A549 (cell line): ENCODE results near the gene MAP3K19. TPM values are rescaled to one million over a fixed set of nuclear protein-coding genes. Genes with fewer than 3 reads are reported as not detected.
"Not testable (repeated sequence)": the region's sequence is repeated elsewhere in the genome, so short reads cannot be mapped to it uniquely, and the experiment has no call there.

ENCODE experiments used
- ATAC-seq, 2 experiments: fragments of 200-7000 bp in 1 of 2; fragments of >200 bp in 1 of 2; cut with Nextera tagmentation in 1 of 2; cut with Tn5 transposase in 1 of 2; 3 replicates each; pipeline versions ENCODE4 v1.8.0 to v1.9.1; 2018 to 2020; ENCODE audit warnings: mild to moderate bottlenecking in 1 of 2, moderate library complexity in 1 of 2
- CTCF ChIA-PET: fragments of 300-600 bp; sonication (Branson Sonifier 250); formaldehyde crosslinking; extraction: SDS; loops from one replicate; lab custom pipeline; 2021; ENCODE audit warnings: antibody characterized with exemption, inconsistent platforms; lab: Yijun Ruan, JAX
- POLR2A ChIA-PET: fragments of 350-600 bp; formaldehyde crosslinking; extraction: SDS; loops from one replicate; lab custom pipeline; 2021; ENCODE audit warnings: antibody characterized with exemption, inconsistent platforms; lab: Yijun Ruan, JAX
- DNase-seq, 2 experiments: peaks; one replicate each; pipeline versions ENCODE4 v3.0.0 to v3.0.0-alpha.2; 2011 to 2016; ENCODE audit warnings: low read depth in 1 of 2, low spot score in 1 of 2
- FAIRE-seq: peaks from 2 replicates; lab custom pipeline; 2011; peaks lifted over from hg19 to GRCh38; lab: Jason Lieb, UNC
- H3K27ac ChIP-seq, 2 experiments: fragments of >200 bp; sonication (Bioruptor Twin); formaldehyde crosslinking; 3 replicates each; pipeline ENCODE4 v1.5.1; 2016 to 2017
- H3K4me1 ChIP-seq: fragments of >200 bp; sonication (Bioruptor Twin); formaldehyde crosslinking; 3 replicates; pipeline ENCODE4 v1.6.1; 2016
- H3K4me2 ChIP-seq: fragments of >200 bp; sonication (Bioruptor Twin); formaldehyde crosslinking; 3 replicates; pipeline ENCODE4 v1.6.1; 2016
- H3K4me3 ChIP-seq: fragments of >200 bp; sonication (Bioruptor Twin); formaldehyde crosslinking; 3 replicates; pipeline ENCODE4 v1.5.1; 2016
- H3K9me3 ChIP-seq: fragments of >200 bp; sonication (Bioruptor Twin); formaldehyde crosslinking; 3 replicates; pipeline ENCODE4 v1.6.1; 2016
- CEBPB ChIP-seq, 2 experiments: fragments of >200 bp in 1 of 2; sonication (Bioruptor Twin) in 1 of 2; formaldehyde crosslinking in 1 of 2; IDR thresholded peaks; 2 replicates each; pipeline ENCODE4 v1.6.1; 2012 to 2016
- EHMT2 ChIP-seq: fragments of 200-600 bp; sonication (generic); IDR thresholded peaks from 2 replicates; pipeline ENCODE4 v1.6.1; 2016; ENCODE audit warnings: antibody characterized with exemption, low read depth, mild to moderate bottlenecking, moderate library complexity
- EP300 ChIP-seq, 2 experiments: fragments of >200 bp; sonication (Bioruptor Twin); formaldehyde crosslinking; IDR thresholded peaks; 2 replicates in 1 of 2; 3 replicates in 1 of 2; pipeline ENCODE4 v1.6.1; 2016 to 2017
- FOSB ChIP-seq: fragments of 250-450 bp; sonication (Bioruptor Pico); IDR thresholded peaks from 2 replicates; pipeline ENCODE4 v1.5.0; 2020; ENCODE audit warnings: mild to moderate bottlenecking, moderate library complexity
- HOXA7 ChIP-seq: fragments of 250-450 bp; sonication (Bioruptor Pico); IDR thresholded peaks from 2 replicates; pipeline ENCODE4 v1.5.0; 2020; ENCODE audit warnings: mild to moderate bottlenecking, moderate library complexity
- JUNB ChIP-seq: fragments of >200 bp; sonication (Bioruptor Twin); formaldehyde crosslinking; IDR thresholded peaks from 2 replicates; pipeline ENCODE4 v1.6.1; 2016
- MAZ ChIP-seq: fragments of 150-350 bp; IDR thresholded peaks from 2 replicates; pipeline ENCODE4 v1.6.1; 2014; ENCODE audit warnings: antibody characterized with exemption, low read depth, low read length, borderline replicate concordance
- NFE2L2 ChIP-seq: fragments of 150-350 bp; conservative IDR thresholded peaks from 2 replicates; pipeline ENCODE4 v1.6.1; 2014; ENCODE audit warnings: low read length
- POLR2AphosphoS2 ChIP-seq: conservative IDR thresholded peaks from 2 replicates; pipeline ENCODE4 v1.6.1; 2012; ENCODE audit warnings: low read length, improper control_type of control experiment, inconsistent platforms
- RARB ChIP-seq: fragments of 250-450 bp; sonication (Bioruptor Pico); IDR thresholded peaks from 2 replicates; pipeline ENCODE4 v1.8.0; 2021; ENCODE audit warnings: mild to moderate bottlenecking, moderate library complexity
- RFX5 ChIP-seq: fragments of 450-650 bp; IDR thresholded peaks from 2 replicates; pipeline ENCODE4 v1.7.1; 2014; ENCODE audit warnings: antibody characterized with exemption, mild to moderate bottlenecking, moderate library complexity
- SREBF2 ChIP-seq: fragments of 450-650 bp; IDR thresholded peaks from 2 replicates; pipeline ENCODE4 v1.6.1; 2014; ENCODE audit warnings: mild to moderate bottlenecking, moderate library complexity
- ZC3H11A ChIP-seq: fragments of 450-650 bp; IDR thresholded peaks from 2 replicates; pipeline ENCODE4 v1.6.1; 2014; ENCODE audit warnings: antibody characterized with exemption, mild to moderate bottlenecking
- ZNF302 ChIP-seq: fragments of 250-450 bp; sonication (Bioruptor Pico); IDR thresholded peaks from 2 replicates; pipeline ENCODE4 v1.9.0; 2021; ENCODE audit warnings: inconsistent platforms, mild to moderate bottlenecking, moderate library complexity
- ZSCAN20 ChIP-seq: fragments of 250-450 bp; sonication (Bioruptor Pico); IDR thresholded peaks from 2 replicates; pipeline ENCODE4 v1.8.0; 2022; ENCODE audit warnings: mild to moderate bottlenecking, moderate library complexity
- WGBS: methylation state at CpG from one replicate; pipeline ENCODE4 v1.1.6; 2017; ENCODE audit errors: missing lambda C conversion rate; 5-methylcytosine and 5-hydroxymethylcytosine counted together
- polyA plus RNA-seq, 4 experiments: library from polyadenylated mRNA; depleted of rRNA in 3 of 4; stranded (reverse); fragments of >200 nt; fragmentation: RNase III in 1 of 4; extraction: RNeasy Plus Mini Kit Qiagen cat#74134 plus additional on column Dnase treatment in 1 of 4; gene quantifications; 2 replicates in 3 of 4; 3 replicates in 1 of 4; pipeline ENCODE4 v1.2.3, GENCODE V29; 2011 to 2017
- TF ChIP-seq, protein P1 (sequence below): IDR thresholded peaks from 2 replicates; pipeline ENCODE4 v1.6.1; 2012
- TF ChIP-seq, protein P2 (sequence below): fragments of 250-450 bp; sonication (Bioruptor Pico); IDR thresholded peaks from 2 replicates; pipeline ENCODE4 v1.5.0; 2020; ENCODE audit warnings: low read depth, mild to moderate bottlenecking, moderate library complexity
- TF ChIP-seq, protein P3 (sequence below): fragments of >200 bp; sonication (Bioruptor Twin); formaldehyde crosslinking; IDR thresholded peaks from 3 replicates; pipeline ENCODE4 v1.5.1; 2016
- TF ChIP-seq, protein P4 (sequence below): fragments of 150-350 bp; IDR thresholded peaks from 2 replicates; pipeline ENCODE4 v1.6.1; 2014; ENCODE audit warnings: low read depth, mild to moderate bottlenecking, low read length

The MAP3K19 gene
- polyA plus RNA-seq, 2 of the 4 experiments (the other 2 are of a cell fraction) = not detected

DNA sequence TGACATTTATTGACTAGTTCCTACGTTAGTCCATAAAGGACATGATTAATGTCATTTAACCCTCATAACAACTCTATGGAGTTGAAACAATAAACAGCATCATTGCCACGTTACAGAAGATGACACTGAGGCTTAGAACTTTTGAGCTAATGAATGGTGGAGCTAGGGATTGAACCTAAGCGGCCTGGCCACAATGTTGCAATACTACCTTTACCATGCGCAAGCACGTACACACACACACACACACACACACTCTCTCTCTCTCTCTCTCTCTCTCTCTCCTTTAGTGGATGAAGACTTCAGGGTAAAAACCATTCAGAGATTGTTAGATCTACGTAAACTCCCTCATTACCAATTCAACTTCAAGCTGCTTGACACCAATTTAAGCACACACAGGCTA lies 875 bp upstream of the MAP3K19 start:
- ChIA-PET POLR2A (interaction anchor here (0.8 kb wide), 1 partner anchor 467 kb away, joined by 3 read pairs; no protein-coding TSS in a partner anchor), CTCF (interaction anchor here (1.6 kb wide), 1 partner anchor 44 kb away, joined by 5 read pairs; no protein-coding TSS in a partner anchor)
- Histone ChIP-seq H3K4me2 (no peak overlapping the region), H3K27ac (no peak overlapping the region), H3K9me3 (no peaks in the 10 kb centered on the region), H3K4me1 (peaks cover under 1% of the 10 kb centered on the region; the same call in 1 of the 3 replicates), H3K4me3 (no peak overlapping the region)
- DNase-seq = no peak
- FAIRE-seq = no peak
- TF ChIP-seq FOSB (CRISPR knock-in tag) = no peak
- TF ChIP-seq EHMT2 = no peak
- TF ChIP-seq MAZ = no peak
- TF ChIP-seq POLR2AphosphoS2 = no peak
- TF ChIP-seq RFX5 = no peak
- no peak for TF ChIP-seq ZNF302
- no peak for TF ChIP-seq ZC3H11A
- no peak for TF ChIP-seq JUNB
- TF ChIP-seq, protein P1, sequence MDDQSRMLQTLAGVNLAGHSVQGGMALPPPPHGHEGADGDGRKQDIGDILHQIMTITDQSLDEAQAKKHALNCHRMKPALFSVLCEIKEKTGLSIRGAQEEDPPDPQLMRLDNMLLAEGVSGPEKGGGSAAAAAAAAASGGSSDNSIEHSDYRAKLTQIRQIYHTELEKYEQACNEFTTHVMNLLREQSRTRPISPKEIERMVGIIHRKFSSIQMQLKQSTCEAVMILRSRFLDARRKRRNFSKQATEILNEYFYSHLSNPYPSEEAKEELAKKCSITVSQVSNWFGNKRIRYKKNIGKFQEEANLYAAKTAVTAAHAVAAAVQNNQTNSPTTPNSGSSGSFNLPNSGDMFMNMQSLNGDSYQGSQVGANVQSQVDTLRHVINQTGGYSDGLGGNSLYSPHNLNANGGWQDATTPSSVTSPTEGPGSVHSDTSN = no peak
- no peak for TF ChIP-seq SREBF2
- TF ChIP-seq CEBPB (IDR thresholded peaks at IDR 0.05) = no peak
- TF ChIP-seq, protein P2, sequence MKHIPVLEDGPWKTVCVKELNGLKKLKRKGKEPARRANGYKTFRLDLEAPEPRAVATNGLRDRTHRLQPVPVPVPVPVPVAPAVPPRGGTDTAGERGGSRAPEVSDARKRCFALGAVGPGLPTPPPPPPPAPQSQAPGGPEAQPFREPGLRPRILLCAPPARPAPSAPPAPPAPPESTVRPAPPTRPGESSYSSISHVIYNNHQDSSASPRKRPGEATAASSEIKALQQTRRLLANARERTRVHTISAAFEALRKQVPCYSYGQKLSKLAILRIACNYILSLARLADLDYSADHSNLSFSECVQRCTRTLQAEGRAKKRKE (CRISPR knock-in tag) = no peak
- WGBS = 75% methylated on average over 6 of the region's 6 CpGs
- no peak for ATAC-seq

DNA sequence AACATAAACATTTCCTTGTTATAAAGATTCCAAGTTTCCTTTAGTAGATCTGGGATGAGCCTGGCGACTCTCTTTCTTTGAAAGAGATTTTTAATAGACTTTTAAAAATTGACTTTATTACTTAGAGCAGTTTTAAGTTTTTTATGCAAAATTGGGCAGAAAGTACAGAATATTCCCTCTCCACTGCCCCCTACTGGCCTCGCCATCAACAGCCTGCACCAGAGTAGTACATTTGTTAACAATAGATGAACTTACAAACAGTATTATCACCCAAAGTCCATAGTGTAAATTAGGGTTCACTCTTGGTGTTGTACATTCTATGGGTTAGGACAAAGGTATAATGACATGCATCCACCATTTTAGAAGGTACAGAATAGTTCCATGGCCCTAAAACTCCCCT lies 3.9 kb downstream of the MAP3K19 start:
- Histone ChIP-seq H3K4me1 (no peaks in the 10 kb centered on the region), H3K4me3 (no peak overlapping the region), H3K4me2 (no peak overlapping the region), H3K9me3 (no peaks in the 10 kb centered on the region), H3K27ac (no peak overlapping the region)
- ATAC-seq = peak in 1 of 2 experiments; percentile 52; a peak in 1 of 6 replicates
- CTCF ChIA-PET = no interaction called here
- FAIRE-seq = no peak
- no peak for DNase-seq
- POLR2A ChIA-PET = no interaction called here
- TF ChIP-seq ZNF302 (no peak), MAZ (no peak), RARB (no peak), HOXA7 (CRISPR knock-in tag) (no peak), RFX5 (no peak)
- TF ChIP-seq, protein P3, sequence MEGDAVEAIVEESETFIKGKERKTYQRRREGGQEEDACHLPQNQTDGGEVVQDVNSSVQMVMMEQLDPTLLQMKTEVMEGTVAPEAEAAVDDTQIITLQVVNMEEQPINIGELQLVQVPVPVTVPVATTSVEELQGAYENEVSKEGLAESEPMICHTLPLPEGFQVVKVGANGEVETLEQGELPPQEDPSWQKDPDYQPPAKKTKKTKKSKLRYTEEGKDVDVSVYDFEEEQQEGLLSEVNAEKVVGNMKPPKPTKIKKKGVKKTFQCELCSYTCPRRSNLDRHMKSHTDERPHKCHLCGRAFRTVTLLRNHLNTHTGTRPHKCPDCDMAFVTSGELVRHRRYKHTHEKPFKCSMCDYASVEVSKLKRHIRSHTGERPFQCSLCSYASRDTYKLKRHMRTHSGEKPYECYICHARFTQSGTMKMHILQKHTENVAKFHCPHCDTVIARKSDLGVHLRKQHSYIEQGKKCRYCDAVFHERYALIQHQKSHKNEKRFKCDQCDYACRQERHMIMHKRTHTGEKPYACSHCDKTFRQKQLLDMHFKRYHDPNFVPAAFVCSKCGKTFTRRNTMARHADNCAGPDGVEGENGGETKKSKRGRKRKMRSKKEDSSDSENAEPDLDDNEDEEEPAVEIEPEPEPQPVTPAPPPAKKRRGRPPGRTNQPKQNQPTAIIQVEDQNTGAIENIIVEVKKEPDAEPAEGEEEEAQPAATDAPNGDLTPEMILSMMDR = peak; percentile 37; the same call in 1 of the 3 replicates
- 43% methylated on average over 2 of the region's 2 CpGs for WGBS

DNA sequence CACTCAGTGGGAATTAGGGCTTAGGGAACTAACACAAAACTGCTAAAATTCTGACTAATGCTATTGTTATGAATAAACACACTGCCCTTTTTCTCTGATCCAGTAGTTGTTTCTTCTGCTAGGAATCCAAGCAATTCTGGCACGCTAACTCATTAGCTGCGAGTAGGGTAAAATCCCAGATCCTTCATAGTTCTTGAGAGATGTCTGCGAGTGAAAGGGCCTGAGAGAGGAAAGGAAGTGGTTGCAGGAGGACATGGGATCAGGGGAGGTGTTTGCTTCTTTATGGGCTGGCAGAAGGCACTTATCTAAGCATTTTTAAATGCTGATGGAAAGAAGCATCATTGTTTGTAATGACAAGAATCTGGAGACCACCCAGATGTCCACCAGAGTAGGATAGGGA lies 9.4 kb downstream of the MAP3K19 start:
- POLR2A ChIA-PET = no interaction called here
- ATAC-seq (no peak), DNase-seq (no peak), FAIRE-seq (no peak)
- no peaks in the 10 kb centered on the region for H3K9me3 ChIP-seq
- WGBS = 51% methylated on average over 3 of the region's 3 CpGs
- no peak overlapping the region for H3K4me3 ChIP-seq
- TF ChIP-seq RFX5 (no peak), EP300 (IDR thresholded peaks at IDR 0.05) (no peak), NFE2L2 (no peak), ZSCAN20 (CRISPR knock-in tag) (no peak)
- TF ChIP-seq, protein P4, sequence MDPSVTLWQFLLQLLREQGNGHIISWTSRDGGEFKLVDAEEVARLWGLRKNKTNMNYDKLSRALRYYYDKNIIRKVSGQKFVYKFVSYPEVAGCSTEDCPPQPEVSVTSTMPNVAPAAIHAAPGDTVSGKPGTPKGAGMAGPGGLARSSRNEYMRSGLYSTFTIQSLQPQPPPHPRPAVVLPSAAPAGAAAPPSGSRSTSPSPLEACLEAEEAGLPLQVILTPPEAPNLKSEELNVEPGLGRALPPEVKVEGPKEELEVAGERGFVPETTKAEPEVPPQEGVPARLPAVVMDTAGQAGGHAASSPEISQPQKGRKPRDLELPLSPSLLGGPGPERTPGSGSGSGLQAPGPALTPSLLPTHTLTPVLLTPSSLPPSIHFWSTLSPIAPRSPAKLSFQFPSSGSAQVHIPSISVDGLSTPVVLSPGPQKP = no peak
- no peaks in the 10 kb centered on the region for H3K4me1 ChIP-seq
- H3K4me2 ChIP-seq = no peak overlapping the region
- CTCF ChIA-PET = interaction anchor here (0.9 kb wide), 1 partner anchor 34 kb away, joined by 3 read pairs; no protein-coding TSS in a partner anchor
- H3K27ac ChIP-seq = no peak overlapping the region

DNA sequence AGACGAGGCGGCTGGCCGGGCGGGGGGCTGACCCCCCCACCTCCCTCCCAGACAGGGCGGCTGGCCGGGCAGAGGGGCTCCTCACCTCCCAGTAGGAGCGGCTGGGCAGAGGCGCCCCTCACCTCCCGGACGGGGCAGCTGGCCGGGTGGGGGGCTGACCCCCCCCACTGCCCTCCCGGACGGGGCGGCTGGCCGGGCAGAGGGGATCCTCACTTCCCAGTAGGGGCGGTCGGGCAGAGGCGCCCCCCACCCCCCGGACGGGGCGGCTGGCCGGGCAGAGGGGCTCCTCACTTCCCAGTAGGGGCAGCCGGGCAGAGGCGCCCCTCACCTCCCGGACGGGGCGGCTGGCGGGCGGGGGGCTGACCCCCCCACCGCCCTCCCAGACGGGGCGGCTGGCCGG lies 14.0 kb downstream of the MAP3K19 start:
- DNase-seq, CTCF ChIA-PET, H3K4me1 ChIP-seq, H3K27ac ChIP-seq, H3K4me2 ChIP-seq, H3K9me3 ChIP-seq, H3K4me3 ChIP-seq, ATAC-seq, FAIRE-seq, POLR2A ChIA-PET: not testable (repeated sequence)
- WGBS = no CpG with 5 or more reads among the region's 33 CpGs
